ENCODE measurements around the gene BLID.

The BLID gene

DNA sequence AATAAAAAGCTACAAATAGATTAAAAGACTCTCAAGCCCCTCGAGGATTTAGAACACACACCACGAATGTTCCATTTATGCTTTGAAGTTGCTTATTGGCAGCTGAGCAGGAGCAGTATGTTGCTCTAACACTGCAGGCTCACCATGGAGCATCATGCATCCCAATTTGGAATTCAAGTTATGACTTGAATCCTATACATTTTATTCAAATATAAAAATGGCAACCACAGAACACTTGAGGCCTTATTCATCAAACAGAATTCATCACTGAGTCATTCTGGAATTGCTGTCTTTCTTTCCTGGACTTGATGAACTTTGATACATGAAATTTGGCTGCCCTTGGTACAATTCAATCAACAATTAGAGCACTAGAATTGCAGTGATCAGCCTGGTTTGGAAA, 24.5 kb upstream of the BLID start:
- DNase-seq (ENCODE audit: low read depth in 2 of 2, low spot score in 1 of 2): no peak

- DNase-seq (ENCODE audit: low read depth in 2 of 2, low spot score in 1 of 2): no peak
Observed at GRCh38 chr11:122139595-122139866, 23.5 kb upstream of the BLID start.

- no peak for DNase-seq (ENCODE audit: low read depth in 2 of 2, low spot score in 1 of 2)
Observed at GRCh38 chr11:122138744-122139594, 23.0 kb upstream of the BLID start.

DNA sequence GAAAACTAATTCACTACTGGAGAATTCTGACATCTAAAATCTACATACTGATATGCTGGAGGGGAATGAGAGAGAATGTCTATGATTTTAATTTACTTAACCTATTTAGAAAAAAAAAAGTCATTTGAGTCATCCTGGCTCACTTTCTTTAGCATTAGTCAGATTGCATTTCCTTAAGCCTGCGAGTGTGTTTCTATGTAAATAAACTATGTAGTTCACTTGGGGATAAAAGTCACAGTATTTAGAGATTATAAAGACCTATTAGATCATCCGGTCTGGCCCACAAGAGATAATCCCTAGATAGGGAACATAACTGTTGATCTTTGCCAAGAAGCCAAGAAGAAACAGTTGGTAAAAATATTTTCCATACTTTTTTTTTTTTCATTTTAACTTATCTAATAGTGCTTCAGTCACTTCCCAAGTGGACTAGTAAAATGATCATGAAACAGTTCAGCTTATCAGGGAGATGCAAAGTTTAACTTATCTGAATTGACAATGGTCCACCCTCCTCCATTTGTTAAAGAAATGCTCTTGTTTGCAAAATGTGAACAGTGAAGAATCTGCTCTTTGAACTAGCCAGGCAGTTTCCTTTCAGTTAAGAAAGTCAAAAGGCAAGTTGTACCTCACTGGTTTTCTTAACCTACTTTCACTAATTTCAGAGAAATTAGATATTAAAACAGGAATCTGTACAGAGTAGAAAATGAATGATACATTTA, 21.2 kb upstream of the BLID start:
- no peak for DNase-seq (ENCODE audit: low read depth in 2 of 2, low spot score in 1 of 2)

GRCh38 chr11:122131126-122131525, 15.1 kb upstream of the BLID start:
- no peak for DNase-seq (ENCODE audit: low read depth in 2 of 2, low spot score in 1 of 2)

DNA sequence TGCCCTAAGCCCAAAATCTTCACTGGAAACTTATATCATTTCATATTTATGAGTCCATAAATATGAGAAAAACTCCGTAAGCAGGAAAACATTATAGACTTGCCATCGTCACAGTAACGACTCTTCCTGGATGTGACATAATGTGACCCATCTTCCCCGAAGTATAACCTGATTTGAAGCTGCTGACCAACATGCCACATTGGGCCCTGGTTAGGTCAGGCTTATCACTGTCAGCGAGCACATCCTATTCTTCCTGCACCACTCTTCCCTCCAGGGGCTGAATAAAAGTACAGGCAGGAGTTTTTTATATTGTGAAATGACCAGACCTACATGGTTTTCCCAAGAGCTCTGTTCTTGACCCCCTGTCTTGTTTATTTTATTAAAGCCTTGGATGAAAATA, 12.1 kb upstream of the BLID start:
- no peak for DNase-seq (ENCODE audit: low read depth in 2 of 2, low spot score in 1 of 2)

GRCh38 chr11:122127020-122127419, 11.0 kb upstream of the BLID start:
- DNase-seq (ENCODE audit: low read depth in 2 of 2, low spot score in 1 of 2): no peak

- DNase-seq (ENCODE audit: low read depth in 2 of 2, low spot score in 1 of 2): no peak
Observed at GRCh38 chr11:122126024-122126688, 10.1 kb upstream of the BLID start.

- DNase-seq (ENCODE audit: low read depth in 2 of 2, low spot score in 1 of 2): no peak
Observed at GRCh38 chr11:122123263-122123929, 7.4 kb upstream of the BLID start.

GRCh38 chr11:122122179-122122578, 6.2 kb upstream of the BLID start:
- no peak for DNase-seq (ENCODE audit: low read depth in 2 of 2, low spot score in 1 of 2)

- DNase-seq (ENCODE audit: low read depth in 2 of 2, low spot score in 1 of 2): no peak
Observed at GRCh38 chr11:122120096-122120495, 4.1 kb upstream of the BLID start.

- no peak for DNase-seq (ENCODE audit: low read depth in 2 of 2, low spot score in 1 of 2)
Observed at GRCh38 chr11:122116591-122116990, 576 bp upstream of the BLID start.

DNA sequence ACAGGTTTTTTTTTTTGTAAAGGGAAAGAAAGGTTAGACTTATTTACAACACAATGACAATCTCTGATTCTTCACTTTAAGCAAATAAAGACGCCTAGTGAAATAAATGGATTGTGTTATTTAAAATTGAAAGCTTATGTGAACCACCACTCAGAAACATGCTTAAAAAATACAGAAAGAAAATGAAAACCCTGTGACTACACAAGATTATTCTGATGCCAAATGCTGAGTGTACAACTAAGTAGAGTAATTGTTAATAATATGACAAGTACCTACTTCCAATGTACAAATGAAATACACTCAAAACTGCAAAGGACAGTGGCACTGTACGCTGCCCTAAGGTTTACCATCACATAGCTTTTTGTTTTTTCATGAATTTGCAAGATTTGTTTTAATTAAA, 1.0 kb downstream of the BLID start:
- DNase-seq (ENCODE audit: low read depth in 2 of 2, low spot score in 1 of 2): no peak

- no peak for DNase-seq (ENCODE audit: low read depth in 2 of 2, low spot score in 1 of 2)
Observed at GRCh38 chr11:122113836-122114825, 1.9 kb downstream of the BLID start.

GRCh38 chr11:122112470-122113365, 3.3 kb downstream of the BLID start:
- DNase-seq (ENCODE audit: low read depth in 2 of 2, low spot score in 1 of 2): no peak

GRCh38 chr11:122109932-122110331, 6.1 kb downstream of the BLID start:
- no peak for DNase-seq (ENCODE audit: low read depth in 2 of 2, low spot score in 1 of 2)

DNA sequence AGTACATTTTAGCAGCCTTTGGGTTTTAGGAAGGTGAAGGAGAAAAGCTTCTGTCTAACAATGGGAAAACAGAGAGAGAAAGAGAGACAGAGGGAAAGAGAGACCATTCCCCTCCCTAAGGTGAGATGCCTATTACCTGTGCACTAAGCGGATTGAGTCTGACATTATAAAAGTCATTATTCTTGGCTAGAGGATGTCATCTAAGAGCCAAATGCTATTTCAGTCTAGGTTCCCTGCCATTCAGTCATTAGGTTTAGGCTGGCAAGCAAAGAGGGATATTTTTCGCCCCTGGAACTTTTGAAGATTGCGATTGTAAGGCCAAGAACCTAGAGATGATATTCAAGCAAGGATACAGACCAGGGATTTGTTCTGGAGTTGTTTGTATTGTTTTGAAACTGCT, 7.2 kb downstream of the BLID start:
- DNase-seq (ENCODE audit: low read depth in 2 of 2, low spot score in 1 of 2): no peak

- no peak for DNase-seq (ENCODE audit: low read depth in 2 of 2, low spot score in 1 of 2)
Observed at GRCh38 chr11:122108192-122108799, 7.7 kb downstream of the BLID start.

GRCh38 chr11:122107566-122107965, 8.4 kb downstream of the BLID start:
- DNase-seq (ENCODE audit: low read depth in 2 of 2, low spot score in 1 of 2): no peak
